T-helper 1 cell treated with Interleukin-12 subunit alpha and Interleukin-12 subunit beta and Interleukin-4 antibody, amounts not matched to agents 30 μg/mL and 1 μg/mL, for 36 hours (primary cell): ENCODE data around the gene CERK.

ENCODE experiments used
- H3K27ac Mint-ChIP-seq: one replicate; pipeline ENCODE4 v1.8.0; 2021; ENCODE audit warnings: mild to moderate bottlenecking, mixed read lengths
- H3K27me3 Mint-ChIP-seq: one replicate; pipeline ENCODE4 v1.8.0; 2021; ENCODE audit warnings: low read depth, mixed read lengths
- H3K36me3 Mint-ChIP-seq: one replicate; pipeline ENCODE4 v1.8.0; 2021; ENCODE audit warnings: low read depth, mixed read lengths
- H3K4me1 Mint-ChIP-seq: one replicate; pipeline ENCODE4 v1.8.0; 2021; ENCODE audit warnings: low read depth, mixed read lengths
- H3K4me3 Mint-ChIP-seq: one replicate; pipeline ENCODE4 v1.8.0; 2021; ENCODE audit warnings: mild to moderate bottlenecking, moderate library complexity, mixed read lengths
- H3K9me3 Mint-ChIP-seq: one replicate; pipeline ENCODE4 v1.8.0; 2021; ENCODE audit warnings: mixed read lengths

Gene CERK

GRCh38 chr22:46758867-46759290 is 20.8 kb upstream of the CERK start:
- Mint-ChIP-seq H3K36me3 (peaks cover 9% of the 10 kb centered on the region), H3K27me3 (no peaks in the 10 kb centered on the region), H3K9me3 (peaks cover 15% of the 10 kb centered on the region), H3K4me3 (no peak overlapping the region), H3K27ac (peak overlapping the region; percentile 33), H3K4me1 (peaks cover 31% of the 10 kb centered on the region)

- Mint-ChIP-seq H3K4me3 (no peak overlapping the region), H3K4me1 (peaks cover 26% of the 10 kb centered on the region), H3K27ac (no peak overlapping the region), H3K27me3 (no peaks in the 10 kb centered on the region), H3K36me3 (peaks cover 9% of the 10 kb centered on the region), H3K9me3 (peaks cover 15% of the 10 kb centered on the region)
These were observed 20.1 kb upstream of the CERK start for GRCh38 chr22:46758121-46758520.

- H3K4me3 Mint-ChIP-seq: no peak overlapping the region
- no peak overlapping the region for H3K27ac Mint-ChIP-seq
- peaks cover 15% of the 10 kb centered on the region for H3K9me3 Mint-ChIP-seq
- H3K36me3 Mint-ChIP-seq: peaks cover 5% of the 10 kb centered on the region
- H3K4me1 Mint-ChIP-seq: peaks cover 26% of the 10 kb centered on the region
- H3K27me3 Mint-ChIP-seq: no peaks in the 10 kb centered on the region
These were observed 19.1 kb upstream of the CERK start for GRCh38 chr22:46757104-46757503.

- no peaks in the 10 kb centered on the region for H3K27me3 Mint-ChIP-seq
- peaks cover 5% of the 10 kb centered on the region for H3K36me3 Mint-ChIP-seq
- H3K9me3 Mint-ChIP-seq: peaks cover 15% of the 10 kb centered on the region
- no peak overlapping the region for H3K27ac Mint-ChIP-seq
- H3K4me3 Mint-ChIP-seq: no peak overlapping the region
- H3K4me1 Mint-ChIP-seq: peaks cover 21% of the 10 kb centered on the region
These were observed 18.0 kb upstream of the CERK start for GRCh38 chr22:46756097-46756496.

- Mint-ChIP-seq H3K27ac (no peak overlapping the region), H3K27me3 (no peaks in the 10 kb centered on the region), H3K9me3 (peaks cover 15% of the 10 kb centered on the region), H3K36me3 (peaks cover 5% of the 10 kb centered on the region), H3K4me1 (peaks cover 18% of the 10 kb centered on the region), H3K4me3 (no peak overlapping the region)
These were observed 17.5 kb upstream of the CERK start for GRCh38 chr22:46755525-46755924.

- H3K4me3 Mint-ChIP-seq: no peak overlapping the region
- peaks cover 19% of the 10 kb centered on the region for H3K4me1 Mint-ChIP-seq
- H3K9me3 Mint-ChIP-seq: peaks cover 15% of the 10 kb centered on the region
- no peaks in the 10 kb centered on the region for H3K27me3 Mint-ChIP-seq
- no peak overlapping the region for H3K27ac Mint-ChIP-seq
- peaks cover 5% of the 10 kb centered on the region for H3K36me3 Mint-ChIP-seq
These were observed 16.8 kb upstream of the CERK start for GRCh38 chr22:46754826-46755225.

GRCh38 chr22:46754110-46754799 is 16.2 kb upstream of the CERK start:
- peaks cover 15% of the 10 kb centered on the region for H3K9me3 Mint-ChIP-seq
- peaks cover 25% of the 10 kb centered on the region for H3K4me1 Mint-ChIP-seq
- H3K27ac Mint-ChIP-seq: no peak overlapping the region
- H3K36me3 Mint-ChIP-seq: peaks cover 5% of the 10 kb centered on the region
- no peaks in the 10 kb centered on the region for H3K27me3 Mint-ChIP-seq
- no peak overlapping the region for H3K4me3 Mint-ChIP-seq

GRCh38 chr22:46753761-46754109 is 15.7 kb upstream of the CERK start:
- no peaks in the 10 kb centered on the region for H3K27me3 Mint-ChIP-seq
- peaks cover 27% of the 10 kb centered on the region for H3K4me1 Mint-ChIP-seq
- no peak overlapping the region for H3K4me3 Mint-ChIP-seq
- H3K9me3 Mint-ChIP-seq: peaks cover 15% of the 10 kb centered on the region
- no peak overlapping the region for H3K27ac Mint-ChIP-seq
- peaks cover 5% of the 10 kb centered on the region for H3K36me3 Mint-ChIP-seq

- H3K36me3 Mint-ChIP-seq: peaks cover 5% of the 10 kb centered on the region
- peaks cover 24% of the 10 kb centered on the region for H3K4me1 Mint-ChIP-seq
- no peak overlapping the region for H3K4me3 Mint-ChIP-seq
These were observed 15.3 kb upstream of the CERK start for GRCh38 chr22:46753360-46753759.

GRCh38 chr22:46752988-46753310 is 14.9 kb upstream of the CERK start:
- peaks cover 15% of the 10 kb centered on the region for H3K9me3 Mint-ChIP-seq
- H3K27me3 Mint-ChIP-seq: no peaks in the 10 kb centered on the region
- no peak overlapping the region for H3K4me3 Mint-ChIP-seq
- H3K27ac Mint-ChIP-seq: no peak overlapping the region
- peaks cover 5% of the 10 kb centered on the region for H3K36me3 Mint-ChIP-seq
- H3K4me1 Mint-ChIP-seq: peaks cover 23% of the 10 kb centered on the region

More at GRCh38 chr22:46753360-46753759, 15.3 kb upstream of the CERK start:
- Mint-ChIP-seq H3K27me3 (no peaks in the 10 kb centered on the region), H3K27ac (no peak overlapping the region), H3K9me3 (peaks cover 15% of the 10 kb centered on the region)

GRCh38 chr22:46752286-46752987 is 14.4 kb upstream of the CERK start:
- Mint-ChIP-seq H3K4me1 (peaks cover 23% of the 10 kb centered on the region), H3K36me3 (peaks cover 5% of the 10 kb centered on the region), H3K4me3 (no peak overlapping the region), H3K27ac (no peak overlapping the region), H3K27me3 (no peaks in the 10 kb centered on the region), H3K9me3 (peaks cover 15% of the 10 kb centered on the region)

- Mint-ChIP-seq H3K4me3 (no peak overlapping the region), H3K9me3 (peaks cover under 1% of the 10 kb centered on the region), H3K27ac (peak overlapping the region; percentile 41), H3K36me3 (no peaks in the 10 kb centered on the region), H3K4me1 (peaks cover 20% of the 10 kb centered on the region), H3K27me3 (no peaks in the 10 kb centered on the region)
These were observed 12.9 kb upstream of the CERK start for GRCh38 chr22:46750863-46751443.

- Mint-ChIP-seq H3K9me3 (no peaks in the 10 kb centered on the region), H3K36me3 (no peaks in the 10 kb centered on the region), H3K27ac (peak overlapping the region; percentile 41), H3K27me3 (no peaks in the 10 kb centered on the region), H3K4me1 (peaks cover 20% of the 10 kb centered on the region), H3K4me3 (no peak overlapping the region)
These were observed 12.4 kb upstream of the CERK start for GRCh38 chr22:46750530-46750800.

GRCh38 chr22:46749682-46750529 is 11.9 kb upstream of the CERK start:
- Mint-ChIP-seq H3K4me1 (peaks cover 20% of the 10 kb centered on the region), H3K9me3 (no peaks in the 10 kb centered on the region)

More at GRCh38 chr22:46749682-46750529, 11.9 kb upstream of the CERK start:
- peak overlapping the region; percentile 86 for H3K27ac Mint-ChIP-seq
- peak overlapping the region; percentile 62 for H3K4me3 Mint-ChIP-seq
- H3K27me3 Mint-ChIP-seq: no peaks in the 10 kb centered on the region
- no peaks in the 10 kb centered on the region for H3K36me3 Mint-ChIP-seq
